Uterus (tissue), 2 donors: ENCODE results near the gene RAVER2.
A peak's percentile ranks its signal among the peaks of the same experiment; 100 is the strongest.

Experiments used
- CTCF ChIP-seq, 4 experiments: fragments of 200-600 bp in 2 of 4; fragments of 450-650 bp in 2 of 4; sonication (generic) in 2 of 4; IDR thresholded peaks; one replicate each; pipeline ENCODE4 v1.5.1; 2016 to 2019; ENCODE audit warnings: antibody characterized with exemption in 4 of 4, mild to moderate bottlenecking in 2 of 4, moderate library complexity in 1 of 4
- POLR2A ChIP-seq, 2 donors: fragments of 450-650 bp; IDR thresholded peaks; one replicate each; pipeline ENCODE4 v1.6.1; 2016; ENCODE audit warnings: antibody characterized with exemption in 2 of 2, mild to moderate bottlenecking in 1 of 2, moderate library complexity in 1 of 2

GRCh38 chr1:64861611-64862010, 116.7 kb downstream of the RAVER2 start:
- TF ChIP-seq CTCF (IDR thresholded peaks at IDR 0.05) (peak in 2 of 4 experiments; percentile 20), POLR2A (IDR thresholded peaks at IDR 0.05) (no peak)
